IPS-15b (cell line): ENCODE measurements around the gene HAUS6.
A peak's percentile ranks its signal among the peaks of the same experiment; 100 is the strongest.

Experiments used
- H3K27me3 ChIP-seq: one replicate; pipeline ENCODE4 v1.6.1; 2013; ENCODE audit warnings: low read length; ENCODE audit not compliant: control insufficient read depth, insufficient read depth
- H3K36me3 ChIP-seq: one replicate; pipeline ENCODE4 v1.6.1; 2013; ENCODE audit warnings: low read length; ENCODE audit not compliant: control insufficient read depth, insufficient read depth
- H3K4me1 ChIP-seq: one replicate; pipeline ENCODE4 v1.6.1; 2013; ENCODE audit warnings: mild to moderate bottlenecking, low read length; ENCODE audit not compliant: control insufficient read depth, insufficient read depth
- H3K4me3 ChIP-seq: one replicate; pipeline ENCODE4 v1.5.1; 2013; ENCODE audit warnings: low read depth, low read length
- H3K9ac ChIP-seq: one replicate; pipeline ENCODE4 v1.6.1; 2013; ENCODE audit warnings: low read depth, mild to moderate bottlenecking, low read length
- H3K9me3 ChIP-seq: one replicate; pipeline ENCODE4 v1.6.1; 2013; ENCODE audit warnings: mild to moderate bottlenecking, low read length; ENCODE audit not compliant: control insufficient read depth, insufficient read depth

Gene HAUS6

DNA sequence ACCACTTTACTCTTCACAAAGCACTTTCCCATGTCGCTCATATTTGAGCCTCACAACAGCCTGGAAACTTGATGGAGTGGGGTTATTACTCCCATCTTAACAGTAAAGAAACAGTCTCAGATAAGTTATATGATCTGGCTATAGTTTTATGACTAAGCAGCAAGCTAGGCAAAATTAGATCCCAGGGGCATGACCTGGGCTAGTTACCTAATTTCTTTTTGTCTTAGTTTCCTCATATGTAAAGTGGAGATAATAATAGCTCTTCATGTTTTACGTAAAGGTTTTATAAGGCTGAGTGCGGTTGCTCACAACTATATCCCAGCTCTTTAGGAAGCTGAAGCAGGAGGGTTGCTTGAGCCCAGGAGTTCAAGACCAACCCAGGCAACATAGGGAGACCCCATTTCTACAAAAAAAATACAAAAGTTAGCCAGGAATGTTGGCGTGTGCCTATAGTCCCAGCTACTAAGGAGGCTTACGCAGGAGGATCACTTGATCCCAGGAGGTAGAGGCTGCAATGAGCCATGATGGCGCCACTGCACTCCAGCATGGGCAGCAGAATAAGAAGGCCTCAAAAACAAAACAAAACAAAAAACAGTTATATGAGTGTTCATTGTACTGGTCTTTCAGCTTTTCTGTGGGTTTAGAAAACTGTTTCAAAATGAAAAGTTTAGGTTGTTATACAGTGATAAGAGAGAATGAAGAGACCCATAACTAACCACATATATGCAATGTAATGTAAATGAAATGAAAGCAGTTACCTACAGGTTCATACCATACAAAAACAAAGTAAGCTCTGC lies 31.0 kb upstream of the HAUS6 start:
- Histone ChIP-seq H3K4me3 (no peak overlapping the region), H3K9me3 (no peaks in the 10 kb centered on the region), H3K9ac (no peak overlapping the region), H3K27me3 (no peaks in the 10 kb centered on the region), H3K36me3 (no peaks in the 10 kb centered on the region), H3K4me1 (peaks cover 23% of the 10 kb centered on the region)

DNA sequence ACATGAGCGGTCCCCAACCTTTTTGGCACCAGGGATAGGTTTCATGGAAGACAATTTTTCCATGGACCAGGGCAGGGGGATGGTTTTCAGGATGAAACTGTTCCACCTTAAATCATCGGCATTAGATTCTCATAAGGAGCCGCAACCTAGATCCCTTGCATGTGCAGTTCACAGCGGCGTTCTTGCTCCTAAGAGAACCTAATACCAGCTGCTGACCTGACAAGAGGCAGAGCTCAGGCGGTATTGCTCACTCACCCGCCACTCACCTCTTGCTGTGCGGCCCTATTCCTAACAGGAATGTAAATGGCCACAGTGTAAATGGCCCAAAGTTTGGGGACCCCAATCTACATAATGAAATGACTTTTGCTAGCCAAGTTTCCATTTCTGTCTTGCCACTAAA lies 27.7 kb upstream of the HAUS6 start:
- Histone ChIP-seq H3K9me3 (no peaks in the 10 kb centered on the region), H3K36me3 (peaks cover under 1% of the 10 kb centered on the region), H3K4me1 (peaks cover 17% of the 10 kb centered on the region), H3K27me3 (no peaks in the 10 kb centered on the region), H3K9ac (peak overlapping the region; percentile 14), H3K4me3 (peak overlapping the region; percentile 38)

DNA sequence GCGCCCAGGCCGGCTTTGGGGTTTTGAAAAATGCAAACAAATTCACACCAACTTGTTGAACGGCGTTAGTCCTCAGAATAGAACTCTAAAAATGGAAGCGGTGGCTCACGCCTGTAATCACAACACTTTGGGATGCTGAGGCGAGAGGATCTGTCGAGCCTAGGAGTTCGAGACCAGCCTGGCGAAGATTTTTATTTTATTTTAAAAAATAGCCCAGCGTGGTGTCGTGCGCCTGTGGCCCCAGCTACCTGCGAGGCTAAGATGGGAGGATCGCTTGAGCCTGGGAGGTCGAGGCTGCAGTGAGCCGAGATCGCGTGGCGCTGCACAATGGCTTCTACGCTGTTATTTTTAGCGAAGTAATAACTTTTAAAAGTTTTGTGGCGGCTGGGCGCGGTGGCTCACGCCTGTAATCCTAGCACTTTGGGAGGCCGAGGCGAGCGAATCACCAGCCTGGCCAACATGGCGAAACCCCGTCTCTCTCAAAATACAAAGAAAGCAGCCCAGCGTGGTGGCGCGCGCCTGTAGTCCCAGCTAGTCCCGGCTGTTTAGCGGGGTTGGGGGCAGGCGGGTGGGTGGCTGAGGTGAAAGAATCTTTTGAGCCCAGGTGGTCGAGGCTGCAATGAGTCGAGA lies 25.3 kb upstream of the HAUS6 start:
- Histone ChIP-seq H3K9ac (peak overlapping the region; percentile 96), H3K27me3 (no peaks in the 10 kb centered on the region), H3K9me3 (no peaks in the 10 kb centered on the region), H3K36me3 (peaks cover 17% of the 10 kb centered on the region), H3K4me1 (peaks cover 22% of the 10 kb centered on the region), H3K4me3 (peak overlapping the region; percentile 88)

DNA sequence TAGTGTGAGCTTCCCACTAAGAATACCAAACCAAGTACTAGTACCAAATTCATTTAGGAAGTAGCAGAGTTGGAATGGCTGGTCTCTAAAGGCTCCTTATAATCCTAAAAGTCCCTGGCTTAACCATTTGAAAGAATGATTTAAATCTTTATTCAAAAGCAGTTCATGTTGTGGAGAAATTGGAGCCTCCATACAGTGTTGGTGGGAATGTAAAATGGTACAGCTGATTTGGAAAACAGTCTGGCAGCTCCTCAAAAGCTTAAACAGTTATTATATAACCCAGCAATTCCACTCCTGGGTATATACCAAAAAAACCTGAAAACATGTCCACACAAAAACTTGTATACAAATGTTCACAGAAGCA lies 21.7 kb upstream of the HAUS6 start:
- H3K9ac ChIP-seq = no peak overlapping the region

DNA sequence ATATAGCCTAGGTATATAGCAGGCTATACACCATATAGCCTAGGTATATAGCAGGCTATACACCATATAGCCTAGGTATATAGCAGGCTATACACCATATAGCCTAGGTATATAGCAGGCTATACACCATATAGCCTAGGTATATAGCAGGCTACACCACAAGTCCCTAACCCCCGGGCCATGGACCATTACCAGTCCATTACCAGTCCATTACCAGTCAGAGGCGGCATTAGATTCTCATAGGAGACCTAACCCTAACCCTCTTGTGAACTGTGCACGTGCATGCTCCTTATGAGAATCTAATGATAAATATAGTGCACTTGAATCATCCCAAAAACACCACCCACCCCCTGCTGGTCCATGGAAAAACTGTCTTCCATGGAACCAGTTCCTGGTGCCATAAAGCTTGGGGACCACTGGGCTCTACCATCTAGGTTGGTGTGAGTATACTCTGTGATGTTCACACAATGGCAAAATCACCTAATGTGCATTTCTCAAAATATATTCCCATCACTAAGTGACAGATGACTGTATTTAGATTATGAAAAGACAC lies 19.9 kb upstream of the HAUS6 start:
- Histone ChIP-seq H3K9me3 (no peaks in the 10 kb centered on the region), H3K4me1 (peaks cover 4% of the 10 kb centered on the region), H3K4me3 (no peak overlapping the region), H3K9ac (no peak overlapping the region), H3K27me3 (no peaks in the 10 kb centered on the region), H3K36me3 (peaks cover 60% of the 10 kb centered on the region)

More for the DNA sequence above, 21.7 kb upstream of the HAUS6 start:
- Histone ChIP-seq H3K27me3 (no peaks in the 10 kb centered on the region), H3K4me3 (peak overlapping the region; percentile 8), H3K9me3 (no peaks in the 10 kb centered on the region), H3K36me3 (peaks cover 44% of the 10 kb centered on the region), H3K4me1 (peaks cover 5% of the 10 kb centered on the region)

DNA sequence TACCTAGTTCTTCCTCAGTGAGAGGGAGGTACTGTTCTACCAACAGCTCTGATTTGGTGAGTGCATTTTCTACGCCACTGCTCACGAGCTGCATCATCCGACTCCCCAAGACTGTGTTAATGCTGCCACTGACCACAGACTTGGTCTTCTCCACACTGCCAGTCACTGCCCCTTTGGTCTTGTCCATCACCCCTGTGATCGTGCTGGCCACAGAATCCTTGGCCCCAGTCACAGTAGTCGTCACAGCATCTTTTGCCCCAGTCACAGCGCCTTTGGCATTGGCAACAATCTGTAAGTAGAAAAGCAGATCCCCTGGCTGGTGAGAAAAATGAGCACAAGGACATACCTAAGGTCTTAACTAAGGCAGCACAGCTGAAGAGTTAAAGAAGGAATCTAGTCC lies 18.2 kb upstream of the HAUS6 start:
- no peaks in the 10 kb centered on the region for H3K27me3 ChIP-seq
- H3K4me3 ChIP-seq = no peak overlapping the region
- no peaks in the 10 kb centered on the region for H3K9me3 ChIP-seq
- no peak overlapping the region for H3K9ac ChIP-seq
- peaks cover 4% of the 10 kb centered on the region for H3K4me1 ChIP-seq
- H3K36me3 ChIP-seq = peaks cover 67% of the 10 kb centered on the region

DNA sequence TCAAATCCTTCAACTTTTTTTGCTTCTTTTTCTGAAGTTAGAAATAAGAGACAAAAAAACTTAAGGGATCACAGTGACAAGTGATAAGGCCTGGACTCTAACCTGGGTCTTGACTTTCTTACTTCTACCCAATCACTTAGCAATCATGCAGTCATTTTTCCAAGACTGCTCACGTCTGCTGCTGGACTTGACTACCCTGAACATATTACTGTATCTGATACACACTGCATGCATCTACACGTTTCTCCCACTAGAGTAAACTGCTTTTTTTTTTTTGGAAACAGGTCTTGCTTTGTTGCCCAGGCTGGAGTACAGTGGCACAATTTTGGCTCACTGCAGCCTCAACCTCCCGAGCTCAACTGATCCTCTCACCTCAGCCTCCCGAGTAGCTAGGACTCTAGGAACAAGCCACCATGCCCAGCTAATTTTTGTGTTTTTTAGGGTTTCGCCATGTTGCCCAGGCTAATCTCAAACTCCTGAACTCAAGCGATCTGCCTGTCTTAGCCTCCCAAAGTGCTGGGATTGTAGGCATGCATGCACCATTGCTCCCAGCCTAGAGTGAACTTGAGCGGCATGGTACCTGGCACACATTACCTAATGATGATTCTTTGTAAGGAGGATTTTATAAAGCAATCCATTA lies 17.2 kb upstream of the HAUS6 start:
- no peaks in the 10 kb centered on the region for H3K27me3 ChIP-seq
- peaks cover 4% of the 10 kb centered on the region for H3K4me1 ChIP-seq
- H3K9me3 ChIP-seq = no peaks in the 10 kb centered on the region
- H3K4me3 ChIP-seq = no peak overlapping the region
- H3K36me3 ChIP-seq = peaks cover 66% of the 10 kb centered on the region
- no peak overlapping the region for H3K9ac ChIP-seq

DNA sequence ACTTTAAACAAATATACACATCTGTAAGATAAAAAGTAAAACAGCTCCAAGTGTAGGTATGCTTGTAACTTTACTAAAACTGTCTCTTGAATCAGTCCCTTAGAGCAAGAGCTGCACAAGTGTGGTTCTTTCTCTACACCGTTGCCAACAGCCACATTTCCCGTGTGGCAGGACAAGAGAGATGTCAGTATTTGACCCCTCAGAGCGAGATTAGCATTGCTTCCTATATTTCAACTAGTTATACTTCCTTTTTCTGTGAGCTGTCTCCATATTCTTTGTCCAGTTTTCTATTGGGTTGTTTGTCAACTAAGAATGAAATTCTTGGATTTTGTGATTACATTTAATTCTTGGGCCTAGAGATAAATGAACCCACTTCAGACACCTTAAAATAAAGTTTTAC lies 16.5 kb upstream of the HAUS6 start:
- H3K4me3 ChIP-seq = no peak overlapping the region
- peaks cover 65% of the 10 kb centered on the region for H3K36me3 ChIP-seq
- no peaks in the 10 kb centered on the region for H3K27me3 ChIP-seq
- no peak overlapping the region for H3K9ac ChIP-seq
- peaks cover under 1% of the 10 kb centered on the region for H3K4me1 ChIP-seq
- H3K9me3 ChIP-seq = no peaks in the 10 kb centered on the region

DNA sequence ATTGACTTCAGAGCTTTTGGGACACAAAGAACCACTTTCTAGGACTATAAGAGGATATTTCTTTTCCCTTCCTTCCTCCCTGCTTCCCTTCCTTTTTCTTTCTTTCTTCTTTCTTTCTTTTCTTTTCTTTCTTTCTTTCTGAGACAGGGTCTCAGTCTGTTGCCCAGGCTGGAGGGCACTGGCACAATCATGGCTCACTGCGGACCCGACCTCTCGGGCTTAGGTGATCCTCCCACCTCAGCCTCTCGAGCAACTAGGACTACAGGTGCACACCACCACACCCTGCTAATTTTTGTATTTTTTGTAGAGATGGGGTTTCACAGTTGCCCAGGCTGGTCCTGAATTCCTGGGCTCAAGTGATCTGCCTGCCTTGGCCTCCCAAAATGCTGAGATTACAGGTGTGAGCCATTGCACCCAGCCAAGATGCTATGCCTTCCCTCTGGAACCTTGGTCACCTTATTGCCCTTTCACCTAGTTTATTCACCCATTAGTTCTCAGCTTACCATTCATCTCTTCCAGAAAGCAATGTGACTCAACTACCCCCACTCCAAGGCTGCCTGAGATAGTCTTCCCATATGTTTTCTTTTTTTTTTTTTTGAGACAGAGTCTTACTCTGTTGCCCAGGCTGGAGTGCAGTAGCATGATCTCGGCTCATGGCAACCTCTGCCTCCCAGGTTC lies 14.5 kb upstream of the HAUS6 start:
- H3K4me1 ChIP-seq = no peaks in the 10 kb centered on the region
- H3K9me3 ChIP-seq = no peaks in the 10 kb centered on the region
- no peak overlapping the region for H3K4me3 ChIP-seq
- H3K36me3 ChIP-seq = peaks cover 47% of the 10 kb centered on the region
- H3K27me3 ChIP-seq = no peaks in the 10 kb centered on the region
- H3K9ac ChIP-seq = no peak overlapping the region

DNA sequence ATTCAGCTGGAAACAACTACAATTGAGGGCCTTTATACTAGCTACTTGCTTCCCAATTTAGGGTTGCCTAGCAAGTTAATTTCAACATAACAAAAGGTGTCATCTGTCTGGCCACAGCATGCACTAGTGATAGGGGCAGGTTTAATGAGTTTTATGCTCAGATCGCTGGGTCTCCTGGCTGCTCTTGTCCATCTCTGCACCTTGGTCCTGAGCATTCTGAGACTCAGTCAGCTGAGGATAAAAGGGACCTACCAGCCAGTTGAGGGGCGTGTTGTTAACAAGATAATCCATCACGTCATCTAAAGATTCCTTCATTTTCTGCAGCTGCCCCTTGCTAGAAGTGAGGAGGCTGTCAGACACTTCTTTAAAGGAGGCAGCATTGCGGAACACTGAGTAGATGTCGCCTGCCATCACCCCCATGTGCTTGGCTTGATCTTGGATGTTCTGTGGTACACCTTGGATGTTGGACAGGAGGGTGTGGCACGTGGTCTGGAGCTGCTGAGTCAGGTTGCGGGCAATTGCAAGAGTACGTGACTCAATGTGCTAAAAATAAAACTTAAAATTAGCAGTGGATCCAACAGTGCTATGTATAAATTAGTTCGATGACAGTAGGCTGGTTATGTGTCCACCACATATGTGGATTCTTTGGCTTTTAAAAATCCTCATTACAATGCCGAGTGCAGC lies 13.5 kb upstream of the HAUS6 start:
- no peaks in the 10 kb centered on the region for H3K9me3 ChIP-seq
- H3K36me3 ChIP-seq = peaks cover 43% of the 10 kb centered on the region
- no peak overlapping the region for H3K9ac ChIP-seq
- H3K27me3 ChIP-seq = no peaks in the 10 kb centered on the region
- no peak overlapping the region for H3K4me3 ChIP-seq
- no peaks in the 10 kb centered on the region for H3K4me1 ChIP-seq

DNA sequence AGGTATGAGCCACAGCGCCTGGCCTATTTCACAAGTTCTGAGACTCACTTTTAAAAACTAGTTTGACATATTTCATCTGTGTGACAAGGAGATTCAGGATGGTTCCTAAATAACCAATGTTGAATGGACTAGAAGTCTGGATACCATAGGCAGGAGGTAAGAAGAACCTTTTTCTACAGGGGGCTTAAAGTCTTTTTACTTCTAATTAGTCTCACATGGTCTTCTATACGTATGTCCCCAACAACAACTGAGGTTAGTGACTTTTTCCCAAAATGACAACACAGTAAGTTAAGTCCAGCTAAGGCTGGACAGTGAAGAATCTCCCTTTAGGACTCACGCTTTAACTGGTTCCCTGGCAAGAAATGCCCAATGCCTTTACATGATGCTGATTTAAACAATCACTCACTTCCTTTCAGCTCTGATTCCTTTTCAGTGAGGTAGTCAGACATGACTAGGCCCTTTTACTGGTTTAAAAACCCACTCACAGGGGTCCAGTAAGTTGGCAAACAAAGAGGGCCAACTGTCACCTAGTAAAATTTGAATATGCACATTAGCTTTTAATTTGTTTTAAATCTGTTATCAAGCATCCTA lies 12.1 kb upstream of the HAUS6 start:
- peaks cover 29% of the 10 kb centered on the region for H3K36me3 ChIP-seq
- no peak overlapping the region for H3K4me3 ChIP-seq
- H3K4me1 ChIP-seq = no peaks in the 10 kb centered on the region
- no peaks in the 10 kb centered on the region for H3K9me3 ChIP-seq
- H3K27me3 ChIP-seq = no peaks in the 10 kb centered on the region
- H3K9ac ChIP-seq = no peak overlapping the region
